Pancreas (tissue), 10 donors: ENCODE results near the gene SPTLC1. TPM values are rescaled to one million over a fixed set of nuclear protein-coding genes. Genes with fewer than 3 reads are reported as not detected.
"Not testable (repeated sequence)": the region's sequence is repeated elsewhere in the genome, so short reads cannot be mapped to it uniquely, and the experiment has no call there.

Experiments used
- ATAC-seq, 4 donors: fragments of 200-7000 bp; cut with Tn5 transposase; one replicate each; pipeline versions ENCODE4 v1.8.0 to v1.9.1; 2020; ENCODE audit warnings: mild to moderate bottlenecking in 4 of 4, moderate library complexity in 4 of 4
- DNase-seq, 6 donors: peaks; one replicate each; pipeline ENCODE4 v3.0.0-alpha.2; 2020
- FAIRE-seq: peaks from 2 replicates; lab custom pipeline; 2012; peaks lifted over from hg19 to GRCh38; lab: Jason Lieb, UNC
- H3K27ac ChIP-seq, 4 donors: fragments of 200-600 bp; sonication (generic); 1 replicate in 3 of 4; 2 replicates in 1 of 4; pipeline versions ENCODE4 v1.5.0 to v1.8.0; 2020
- H3K27me3 ChIP-seq, 4 donors: fragments of 200-600 bp; one replicate each; pipeline ENCODE4 v1.8.0; 2021
- H3K36me3 ChIP-seq, 3 donors: fragments of 200-600 bp; sonication (generic) in 1 of 3; one replicate each; pipeline versions ENCODE4 v1.5.0 to v1.8.0; 2020 to 2021
- H3K4me1 ChIP-seq, 3 donors: fragments of 200-600 bp; one replicate each; pipeline ENCODE4 v1.8.0; 2021
- H3K4me3 ChIP-seq, 4 donors: fragments of 200-600 bp; sonication (generic) in 2 of 4; one replicate each; pipeline versions ENCODE4 v1.5.0 to v1.8.0; 2020 to 2021
- H3K9me3 ChIP-seq, 4 donors: fragments of 200-600 bp; one replicate each; pipeline ENCODE4 v1.8.0; 2021
- WGBS, 2 donors: extraction: QIAGEN DNeasy Blood & Tissue Kit; methylation state at CpG; one replicate each; pipeline ENCODE4 v1.1.7; 2013; 5-methylcytosine and 5-hydroxymethylcytosine counted together
- intact Hi-C, 3 donors: fragments of 100-400 bp; cut with DNase I; formaldehyde crosslinking; loops; one replicate each; pipeline versions ENCODE4 v1.11.1 to v1.14.2; 2022
- polyA plus RNA-seq, 2 donors: library from polyadenylated mRNA; stranded (reverse); fragments of 200-250 nt; gene quantifications; one replicate each; pipeline ENCODE4 v1.2.3, GENCODE V29; 2013
- total RNA-seq, 6 donors: library from RNA; stranded (reverse); fragmentation: NEBNext Ultra II Directional in 4 of 6; extraction: Animal tissue kit (Norgen Biotek cat#: 25700) in 4 of 6; gene quantifications; one replicate each; pipeline versions ENCODE4 v1.2.1 to v1.2.4, GENCODE V29; 2021 to 2023
- TF ChIP-seq, protein P1 (sequence below), 4 donors: fragments of 200-600 bp; sonication (generic) in 3 of 4; IDR thresholded peaks; one replicate each; pipeline versions ENCODE4 v1.5.0 to v1.8.0; 2021; ENCODE audit warnings: antibody characterized with exemption in 4 of 4
- donor health status: healthy with polysubstance abuse.
- donor health status: DM: no; HTN: no; CAD: no; lungs with moderate emphysema.
- donor health status: DM: no; HTN: no; CAD: no.
- donor health status: control.
- donor health status: control.
- donor health status: Bipolar disorder and iron deficiency.
- donor health status: DM: yes; HTN: yes; CAD: no.
- donor health status: DM: no; HTN: no; CAD: no.
- donor health status: DM: no; HTN: no; CAD: no.
- donor health status: DM: yes; HTN: yes; CAD: no.

SPTLC1 gene
- total and polyA plus RNA-seq, 8 donors: 13.0 to 36.0 (median 25.0) TPM

- ATAC-seq: no peak
- Histone ChIP-seq H3K4me1 (no peaks in the 10 kb centered on the region), H3K36me3 (peaks cover 0 to 5% (median 0%) of the 10 kb centered on the region in 3 donors), H3K9me3 (no peaks in the 10 kb centered on the region), H3K27me3 (no peaks in the 10 kb centered on the region), H3K4me3 (no peak overlapping the region), H3K27ac (no peak overlapping the region)
- TF ChIP-seq, protein P1, sequence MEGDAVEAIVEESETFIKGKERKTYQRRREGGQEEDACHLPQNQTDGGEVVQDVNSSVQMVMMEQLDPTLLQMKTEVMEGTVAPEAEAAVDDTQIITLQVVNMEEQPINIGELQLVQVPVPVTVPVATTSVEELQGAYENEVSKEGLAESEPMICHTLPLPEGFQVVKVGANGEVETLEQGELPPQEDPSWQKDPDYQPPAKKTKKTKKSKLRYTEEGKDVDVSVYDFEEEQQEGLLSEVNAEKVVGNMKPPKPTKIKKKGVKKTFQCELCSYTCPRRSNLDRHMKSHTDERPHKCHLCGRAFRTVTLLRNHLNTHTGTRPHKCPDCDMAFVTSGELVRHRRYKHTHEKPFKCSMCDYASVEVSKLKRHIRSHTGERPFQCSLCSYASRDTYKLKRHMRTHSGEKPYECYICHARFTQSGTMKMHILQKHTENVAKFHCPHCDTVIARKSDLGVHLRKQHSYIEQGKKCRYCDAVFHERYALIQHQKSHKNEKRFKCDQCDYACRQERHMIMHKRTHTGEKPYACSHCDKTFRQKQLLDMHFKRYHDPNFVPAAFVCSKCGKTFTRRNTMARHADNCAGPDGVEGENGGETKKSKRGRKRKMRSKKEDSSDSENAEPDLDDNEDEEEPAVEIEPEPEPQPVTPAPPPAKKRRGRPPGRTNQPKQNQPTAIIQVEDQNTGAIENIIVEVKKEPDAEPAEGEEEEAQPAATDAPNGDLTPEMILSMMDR (IDR thresholded peaks at IDR 0.05): no peak
- no peak for DNase-seq
- FAIRE-seq: no peak
- 90 to 92% methylated on average over 27 to 31 of the region's 31 CpGs for WGBS, 2 donors
- intact Hi-C loops: no loop called here
Measured at GRCh38 chr9:92026206-92027002, 88.8 kb downstream of the SPTLC1 start.

- WGBS, 2 donors: 60 to 73% methylated on average over 7 of the region's 7 CpGs
- H3K4me3 ChIP-seq, H3K4me1 ChIP-seq, H3K9me3 ChIP-seq, H3K36me3 ChIP-seq, H3K27ac ChIP-seq, DNase-seq, FAIRE-seq, H3K27me3 ChIP-seq, intact Hi-C loops, ATAC-seq: not testable (repeated sequence)
Measured at GRCh38 chr9:92021785-92022541, 93.2 kb downstream of the SPTLC1 start.

GRCh38 chr9:92019658-92020057 is 95.6 kb downstream of the SPTLC1 start:
- ATAC-seq: no peak
- 53 to 57% methylated on average over 5 of the region's 5 CpGs for WGBS, 2 donors
- TF ChIP-seq, protein P1 (IDR thresholded peaks at IDR 0.05): no peak
- Histone ChIP-seq H3K4me3 (no peak overlapping the region), H3K4me1 (no peaks in the 10 kb centered on the region), H3K27me3 (no peaks in the 10 kb centered on the region), H3K27ac (no peak overlapping the region), H3K36me3 (no peaks in the 10 kb centered on the region), H3K9me3 (no peaks in the 10 kb centered on the region)
- FAIRE-seq: no peak
- no peak for DNase-seq
- intact Hi-C loops: no loop called here

DNA sequence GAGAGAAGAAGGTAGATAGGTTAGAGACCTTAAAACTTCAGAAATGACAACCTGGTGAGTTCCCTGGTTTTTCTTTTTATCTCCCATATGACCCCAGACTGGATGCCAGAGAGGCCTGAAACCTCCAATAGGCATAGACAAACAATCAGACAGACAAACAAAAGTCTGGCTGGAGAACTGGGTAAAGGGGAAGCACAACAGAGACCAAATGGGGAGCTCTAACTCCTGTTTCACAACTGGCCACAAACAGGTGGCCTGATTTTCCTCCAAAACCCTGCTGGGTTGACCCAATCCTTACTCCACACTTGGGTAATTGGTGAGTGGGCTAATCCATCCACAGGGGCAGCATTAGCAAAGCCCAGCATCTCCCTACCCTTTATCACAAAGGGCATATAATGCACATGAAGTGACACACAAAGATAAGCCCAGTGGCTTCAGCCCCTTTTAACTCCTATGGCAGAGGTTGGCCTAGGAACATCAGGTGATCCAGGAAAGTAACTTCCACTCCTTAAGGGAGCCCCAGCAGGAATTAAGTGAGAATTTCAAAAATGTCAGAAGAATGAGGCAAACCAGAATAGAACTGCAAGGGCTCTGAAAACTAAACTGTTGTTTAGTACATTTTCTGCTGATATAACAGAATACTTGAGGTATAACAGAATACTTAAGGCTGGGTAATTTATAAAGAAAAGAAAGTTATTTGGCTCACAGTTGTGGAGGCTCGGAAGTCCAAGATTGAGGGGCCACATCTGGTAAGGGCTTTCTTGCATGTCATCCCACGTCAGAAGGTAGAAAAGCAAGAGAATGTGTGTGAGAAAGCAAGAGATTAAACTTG is 104.3 kb downstream of the SPTLC1 start:
- no peaks in the 10 kb centered on the region for H3K36me3 ChIP-seq
- FAIRE-seq (no peak), ATAC-seq (no peak), DNase-seq (no peak)
- intact Hi-C loops: no loop called here
- no peak overlapping the region for H3K27ac ChIP-seq
- no peaks in the 10 kb centered on the region for H3K4me1 ChIP-seq
- TF ChIP-seq, protein P1 (IDR thresholded peaks at IDR 0.05): no peak
- no peaks in the 10 kb centered on the region for H3K9me3 ChIP-seq
- WGBS, 2 donors: 79 to 88% methylated on average over 2 of the region's 2 CpGs
- no peaks in the 10 kb centered on the region for H3K27me3 ChIP-seq
- no peak overlapping the region for H3K4me3 ChIP-seq

DNA sequence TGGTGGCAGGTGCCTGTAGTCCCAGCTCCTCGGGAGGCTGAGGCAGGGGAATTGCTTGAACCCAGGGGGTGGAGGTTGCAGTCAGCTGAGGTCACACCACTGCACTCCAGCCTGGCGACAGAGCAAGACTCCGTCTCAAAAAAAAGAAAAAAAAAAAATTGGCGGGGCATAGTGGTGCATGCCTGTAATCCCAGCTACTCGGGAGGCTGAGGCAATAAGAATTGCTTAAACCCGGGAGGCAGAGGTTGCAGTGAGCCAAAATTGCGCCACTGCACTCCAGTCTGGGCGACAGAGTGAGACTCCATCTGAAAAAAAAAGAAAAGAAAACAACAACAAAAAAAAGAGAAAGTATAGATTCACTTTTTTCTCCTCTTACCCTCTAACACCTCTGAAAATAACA is 105.0 kb downstream of the SPTLC1 start:
- not testable (repeated sequence) for ATAC-seq, FAIRE-seq

More for the DNA sequence above, 105.0 kb downstream of the SPTLC1 start:
- H3K9me3 ChIP-seq, H3K36me3 ChIP-seq, intact Hi-C loops, H3K4me1 ChIP-seq, H3K4me3 ChIP-seq, H3K27ac ChIP-seq, H3K27me3 ChIP-seq, DNase-seq: not testable (repeated sequence)
- WGBS, 2 donors: 78 to 85% methylated on average over 8 of the region's 8 CpGs
